H9 (cell line): ENCODE results near the gene DENND5B. TPM values are rescaled to one million over a fixed set of nuclear protein-coding genes. Genes with fewer than 3 reads are reported as not detected.

Experiments used
- DNase-seq: peaks from one replicate; pipeline ENCODE4 v3.0.0-alpha.2; 2017
- H2AFZ ChIP-seq: one replicate; pipeline ENCODE4 v1.6.1; 2013; ENCODE audit warnings: mild to moderate bottlenecking, low read length, control low read depth, moderate library complexity
- H2AK5ac ChIP-seq: 2 replicates; pipeline ENCODE4 v1.6.1; 2013; ENCODE audit warnings: low read length, control low read depth, mixed read lengths; ENCODE audit not compliant: insufficient read length
- H2BK120ac ChIP-seq: one replicate; pipeline ENCODE4 v1.6.1; 2013; ENCODE audit warnings: low read depth, mild to moderate bottlenecking, low read length, control low read depth, inconsistent platforms; ENCODE audit not compliant: poor library complexity, severe bottlenecking
- H2BK12ac ChIP-seq: 2 replicates; pipeline ENCODE4 v1.6.1; 2013; ENCODE audit warnings: low read length, control low read depth, mixed read lengths, low read depth; ENCODE audit not compliant: insufficient read length
- H2BK15ac ChIP-seq: 2 replicates; pipeline ENCODE4 v1.6.1; 2013; ENCODE audit warnings: low read depth, low read length, control low read depth
- H2BK20ac ChIP-seq: one replicate; pipeline ENCODE4 v1.6.1; 2013; ENCODE audit warnings: low read depth, mild to moderate bottlenecking, low read length, control low read depth, inconsistent platforms; ENCODE audit not compliant: poor library complexity, severe bottlenecking
- H2BK5ac ChIP-seq: 2 replicates; pipeline ENCODE4 v1.6.1; 2013; ENCODE audit warnings: low read length, control low read depth, mixed read lengths; ENCODE audit not compliant: insufficient read length
- H3K14ac ChIP-seq: 2 replicates; pipeline ENCODE4 v1.6.1; 2013; ENCODE audit warnings: low read length, control low read depth; ENCODE audit not compliant: insufficient read depth
- H3K18ac ChIP-seq: 2 replicates; pipeline ENCODE4 v1.6.1; 2013; ENCODE audit warnings: low read depth, mild to moderate bottlenecking, mixed read lengths, low read length, control low read depth; ENCODE audit not compliant: insufficient read length
- H3K23ac ChIP-seq: 2 replicates; pipeline ENCODE4 v1.6.1; 2013; ENCODE audit warnings: low read length, control low read depth, mixed read lengths, low read depth; ENCODE audit not compliant: insufficient read length
- H3K23me2 ChIP-seq: 2 replicates; pipeline ENCODE4 v1.6.1; 2013; ENCODE audit warnings: low read depth, mild to moderate bottlenecking, mixed read lengths, low read length, control low read depth; ENCODE audit not compliant: insufficient read length, poor library complexity, severe bottlenecking
- H3K27ac ChIP-seq: 2 replicates; pipeline ENCODE4 v1.5.1; 2013; ENCODE audit warnings: low read length, control low read depth, mixed read lengths, low read depth; ENCODE audit not compliant: insufficient read length
- H3K27me3 ChIP-seq: 2 replicates; pipeline ENCODE4 v1.6.1; 2013; ENCODE audit warnings: low read length, control low read depth, inconsistent platforms; ENCODE audit not compliant: insufficient read depth
- H3K4ac ChIP-seq: 2 replicates; pipeline ENCODE4 v1.6.1; 2013; ENCODE audit warnings: low read depth, mild to moderate bottlenecking, control low read depth, inconsistent platforms, low read length, moderate library complexity
- H3K4me1 ChIP-seq: 2 replicates; pipeline ENCODE4 v1.6.1; 2013; ENCODE audit warnings: low read length, control low read depth, inconsistent platforms; ENCODE audit not compliant: insufficient read depth
- H3K4me2 ChIP-seq: 2 replicates; pipeline ENCODE4 v1.6.1; 2013; ENCODE audit warnings: low read length, control low read depth, mixed read lengths; ENCODE audit not compliant: insufficient read length, insufficient read depth
- H3K56ac ChIP-seq: 2 replicates; pipeline ENCODE4 v1.6.1; 2013; ENCODE audit warnings: low read depth, mild to moderate bottlenecking, mixed read lengths, low read length, control low read depth; ENCODE audit not compliant: insufficient read length
- H3K79me1 ChIP-seq: 2 replicates; pipeline ENCODE4 v1.6.1; 2013; ENCODE audit warnings: low read depth, mild to moderate bottlenecking, moderate library complexity, low read length, control low read depth, inconsistent platforms; ENCODE audit not compliant: insufficient read depth, poor library complexity, severe bottlenecking
- H3K79me2 ChIP-seq: 2 replicates; pipeline ENCODE4 v1.6.1; 2013; ENCODE audit warnings: low read length, control low read depth, inconsistent platforms; ENCODE audit not compliant: insufficient read depth
- H3K9ac ChIP-seq: 2 replicates; pipeline ENCODE4 v1.6.1; 2013; ENCODE audit warnings: low read length, control low read depth, mixed read lengths; ENCODE audit not compliant: insufficient read length; ENCODE audit errors: extremely low read depth
- H3K9me3 ChIP-seq: one replicate; pipeline ENCODE4 v1.6.1; 2013; ENCODE audit warnings: low read depth, low read length, inconsistent platforms; ENCODE audit not compliant: control insufficient read depth
- H3T11ph ChIP-seq: one replicate; pipeline ENCODE4 v1.6.1; 2013; ENCODE audit warnings: mild to moderate bottlenecking, low read length, control low read depth, inconsistent platforms
- H4K20me1 ChIP-seq: one replicate; pipeline ENCODE4 v1.6.1; 2013; ENCODE audit not compliant: control insufficient read depth, insufficient read length, insufficient read depth
- H4K5ac ChIP-seq: 2 replicates; pipeline ENCODE4 v1.6.1; 2013; ENCODE audit warnings: low read depth, mild to moderate bottlenecking, mixed read lengths, low read length, control low read depth; ENCODE audit not compliant: insufficient read length
- H4K8ac ChIP-seq: replicated peaks from 2 replicates; pipeline ENCODE4 v1.6.1; 2013; ENCODE audit warnings: low read length, control low read depth, mixed read lengths, low read depth; ENCODE audit not compliant: insufficient read length
- H4K91ac ChIP-seq: 2 replicates; pipeline ENCODE4 v1.6.1; 2013; ENCODE audit warnings: low read depth, mild to moderate bottlenecking, moderate library complexity, mixed read lengths, low read length, control low read depth; ENCODE audit not compliant: insufficient read length
- H3K27ac Mint-ChIP-seq, 3 experiments: 2 replicates in 2 of 3; 3 replicates in 1 of 3; pipeline ENCODE4 v1.8.0; 2020 to 2021; ENCODE audit warnings: mixed read lengths in 3 of 3, mild to moderate bottlenecking in 1 of 3, moderate library complexity in 1 of 3
- H3K27me3 Mint-ChIP-seq: 2 replicates; pipeline ENCODE4 v1.8.0; 2021; ENCODE audit warnings: low read depth, mild to moderate bottlenecking, moderate library complexity, mixed read lengths
- H3K36me3 Mint-ChIP-seq, 3 experiments: 2 replicates in 2 of 3; 3 replicates in 1 of 3; pipeline ENCODE4 v1.8.0; 2020 to 2021; ENCODE audit warnings: low read depth in 3 of 3, mixed read lengths in 3 of 3; ENCODE audit not compliant: insufficient read depth in 1 of 3
- H3K4me1 Mint-ChIP-seq, 2 experiments: 2 replicates each; pipeline ENCODE4 v1.8.0; 2020; ENCODE audit warnings: mixed read lengths in 2 of 2
- H3K4me3 Mint-ChIP-seq, 2 experiments: 2 replicates in 1 of 2; 3 replicates in 1 of 2; pipeline ENCODE4 v1.8.0; 2020 to 2021; ENCODE audit warnings: mild to moderate bottlenecking in 2 of 2, mixed read lengths in 2 of 2, moderate library complexity in 1 of 2
- H3K9me3 Mint-ChIP-seq, 2 experiments: 2 replicates in 1 of 2; 3 replicates in 1 of 2; pipeline ENCODE4 v1.8.0; 2020; ENCODE audit warnings: mild to moderate bottlenecking in 2 of 2, mixed read lengths in 2 of 2, moderate library complexity in 1 of 2
- CTCF ChIP-seq: fragments of 200-600 bp; sonication (generic); conservative IDR thresholded peaks from 3 replicates; pipeline ENCODE4 v1.8.0; 2021; ENCODE audit warnings: antibody characterized with exemption, mild to moderate bottlenecking
- total RNA-seq: library from RNA; stranded (reverse); gene quantifications from 2 replicates; pipeline ENCODE4 v1.2.1, GENCODE V29; 2021

The DENND5B gene
- total RNA-seq, 1 experiment from 2014 or later = 13.4 TPM

GRCh38 chr12:31466768-31467167, 124.2 kb downstream of the DENND5B start:
- no peak overlapping the region for H4K8ac ChIP-seq
- H3K27ac ChIP-seq = no peak overlapping the region
- Mint-ChIP-seq H3K36me3 (peaks cover 1 to 10% (median 10%) of the 10 kb centered on the region in 3 experiments; a peak in 6 of 7 replicates), H3K27me3 (no peaks in the 10 kb centered on the region), H3K9me3 (peaks cover 0 to 8% of the 10 kb centered on the region in 2 experiments; a peak in 1 of 5 replicates), H3K27ac (peak overlapping the region in 1 of 3 experiments; percentile 84; a peak in 1 of 7 replicates), H3K4me3 (no peak overlapping the region), H3K4me1 (peaks cover 6% of the 10 kb centered on the region in 2 experiments; a peak in 3 of 4 replicates)
- H2BK12ac ChIP-seq = no peak overlapping the region
- H2AFZ ChIP-seq = no peak overlapping the region
- H3K27me3 ChIP-seq = no peaks in the 10 kb centered on the region
- H3K18ac ChIP-seq = no peak overlapping the region
- H3T11ph ChIP-seq = no peak overlapping the region
- no peak overlapping the region for H3K4me2 ChIP-seq
- H2BK15ac ChIP-seq = no peak overlapping the region
- no peak overlapping the region for H3K4ac ChIP-seq
- H3K79me1 ChIP-seq = no peaks in the 10 kb centered on the region
- DNase-seq = no peak
- H2AK5ac ChIP-seq = no peak overlapping the region
- no peaks in the 10 kb centered on the region for H3K4me1 ChIP-seq
- no peaks in the 10 kb centered on the region for H3K79me2 ChIP-seq
- no peaks in the 10 kb centered on the region for H4K20me1 ChIP-seq
- H3K14ac ChIP-seq = no peak overlapping the region
- no peak overlapping the region for H3K23ac ChIP-seq
- no peak overlapping the region for H3K9ac ChIP-seq
- no peak overlapping the region for H4K5ac ChIP-seq
- no peak overlapping the region for H2BK5ac ChIP-seq
- no peak overlapping the region for H3K56ac ChIP-seq
- H3K9me3 ChIP-seq = no peaks in the 10 kb centered on the region
- no peak for TF ChIP-seq CTCF
- no peak overlapping the region for H2BK20ac ChIP-seq
- H4K91ac ChIP-seq = no peak overlapping the region
- no peaks in the 10 kb centered on the region for H3K23me2 ChIP-seq
- no peak overlapping the region for H2BK120ac ChIP-seq
